Ovary (tissue), 3 donors: ENCODE results near the gene CDH10.

Experiments used
- EP300 ChIP-seq: sonication (generic); formaldehyde crosslinking; IDR thresholded peaks from one replicate; pipeline ENCODE4 v1.6.1; 2017; ENCODE audit warnings: antibody characterized with exemption
- POLR2A ChIP-seq: fragments of 450-650 bp; IDR thresholded peaks from one replicate; pipeline ENCODE4 v1.6.1; 2017; ENCODE audit warnings: antibody characterized with exemption, mild to moderate bottlenecking, moderate library complexity
- TF ChIP-seq, protein P1 (sequence below), 3 donors: fragments of 450-650 bp in 2 of 3; fragments of 200-600 bp in 1 of 3; IDR thresholded peaks; one replicate each; pipeline versions ENCODE4 v1.5.1 to v1.8.0; 2016 to 2022; ENCODE audit warnings: antibody characterized with exemption in 3 of 3, mild to moderate bottlenecking in 1 of 3
- donor health status: DM: no; HTN: no; CAD: no.

DNA sequence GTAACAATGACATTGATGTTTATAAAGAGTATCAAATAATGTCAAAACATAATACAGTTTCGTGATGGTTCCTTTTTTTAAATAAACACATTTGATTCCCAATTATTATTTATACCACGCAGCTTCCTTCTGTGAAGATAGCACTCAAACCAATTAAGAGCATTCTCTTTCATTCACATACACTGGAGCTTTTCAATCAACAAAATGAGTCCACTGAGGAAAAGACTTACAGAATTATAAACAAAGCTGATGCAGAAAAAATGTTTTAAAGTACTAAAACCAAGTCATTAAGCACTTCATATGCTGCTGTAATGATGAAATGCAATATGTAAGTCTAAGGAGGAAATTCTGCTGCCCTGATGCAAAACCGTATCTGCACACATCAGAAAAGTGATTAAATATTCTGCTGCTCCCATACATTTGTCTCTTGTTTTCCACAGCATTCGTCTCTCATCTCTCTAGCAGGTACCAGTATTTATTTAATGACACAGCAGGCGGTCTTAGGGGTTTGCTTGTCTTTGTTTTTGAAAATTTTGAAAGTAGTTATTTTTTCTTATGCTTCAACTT, 147.1 kb downstream of the CDH10 start:
- TF ChIP-seq, protein P1, sequence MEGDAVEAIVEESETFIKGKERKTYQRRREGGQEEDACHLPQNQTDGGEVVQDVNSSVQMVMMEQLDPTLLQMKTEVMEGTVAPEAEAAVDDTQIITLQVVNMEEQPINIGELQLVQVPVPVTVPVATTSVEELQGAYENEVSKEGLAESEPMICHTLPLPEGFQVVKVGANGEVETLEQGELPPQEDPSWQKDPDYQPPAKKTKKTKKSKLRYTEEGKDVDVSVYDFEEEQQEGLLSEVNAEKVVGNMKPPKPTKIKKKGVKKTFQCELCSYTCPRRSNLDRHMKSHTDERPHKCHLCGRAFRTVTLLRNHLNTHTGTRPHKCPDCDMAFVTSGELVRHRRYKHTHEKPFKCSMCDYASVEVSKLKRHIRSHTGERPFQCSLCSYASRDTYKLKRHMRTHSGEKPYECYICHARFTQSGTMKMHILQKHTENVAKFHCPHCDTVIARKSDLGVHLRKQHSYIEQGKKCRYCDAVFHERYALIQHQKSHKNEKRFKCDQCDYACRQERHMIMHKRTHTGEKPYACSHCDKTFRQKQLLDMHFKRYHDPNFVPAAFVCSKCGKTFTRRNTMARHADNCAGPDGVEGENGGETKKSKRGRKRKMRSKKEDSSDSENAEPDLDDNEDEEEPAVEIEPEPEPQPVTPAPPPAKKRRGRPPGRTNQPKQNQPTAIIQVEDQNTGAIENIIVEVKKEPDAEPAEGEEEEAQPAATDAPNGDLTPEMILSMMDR (IDR thresholded peaks at IDR 0.05), result no peak
- TF ChIP-seq POLR2A, result no peak
- no peak for TF ChIP-seq EP300
